ENCODE measurements around the gene SYT17. TPM values are rescaled to one million over a fixed set of nuclear protein-coding genes. Genes with fewer than 3 reads are reported as not detected.

The SYT17 gene
- total and polyA plus RNA-seq, 2 experiments from 2014 or later, result 0.32 to 1.5 TPM

DNA sequence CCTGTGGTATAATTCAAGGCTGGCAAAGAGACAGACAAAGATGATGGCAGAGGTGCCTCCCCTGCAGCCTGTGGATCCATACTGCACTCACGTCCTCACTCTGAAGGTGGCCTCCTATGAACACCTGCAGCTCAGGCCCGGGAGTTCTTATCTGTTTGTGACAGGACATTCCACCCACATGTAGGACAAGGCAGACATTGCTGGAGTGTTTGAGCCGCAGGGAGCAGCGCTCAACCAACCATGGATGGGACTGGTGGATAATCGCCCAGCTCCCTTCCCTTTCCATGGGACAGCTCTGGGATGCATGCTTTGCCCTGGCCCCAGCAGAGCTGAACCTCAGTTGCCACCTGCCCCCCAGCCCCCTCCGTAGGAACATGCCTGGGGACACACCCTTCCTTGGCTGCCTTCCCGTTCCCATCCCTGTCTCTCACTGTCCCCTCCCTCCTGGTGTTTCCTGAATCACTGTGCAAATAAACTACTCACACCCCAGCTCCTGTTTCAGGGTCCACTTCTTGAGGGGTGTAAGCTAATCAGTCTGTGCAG lies 32.1 kb upstream of the SYT17 start:
- Histone ChIP-seq H3K9me3 (ENCODE audit: low read depth) (no peaks in the 10 kb centered on the region), H3K27ac (no peak overlapping the region), H3K36me3 (no peaks in the 10 kb centered on the region), H3K27me3 (no peaks in the 10 kb centered on the region), H3K4me1 (ENCODE audit: low read depth) (no peaks in the 10 kb centered on the region), H3K4me3 (no peak overlapping the region)
- DNase-seq (ENCODE audit: low read depth in 1 of 2, low spot score in 1 of 2), result no peak
- TF ChIP-seq, protein P1, sequence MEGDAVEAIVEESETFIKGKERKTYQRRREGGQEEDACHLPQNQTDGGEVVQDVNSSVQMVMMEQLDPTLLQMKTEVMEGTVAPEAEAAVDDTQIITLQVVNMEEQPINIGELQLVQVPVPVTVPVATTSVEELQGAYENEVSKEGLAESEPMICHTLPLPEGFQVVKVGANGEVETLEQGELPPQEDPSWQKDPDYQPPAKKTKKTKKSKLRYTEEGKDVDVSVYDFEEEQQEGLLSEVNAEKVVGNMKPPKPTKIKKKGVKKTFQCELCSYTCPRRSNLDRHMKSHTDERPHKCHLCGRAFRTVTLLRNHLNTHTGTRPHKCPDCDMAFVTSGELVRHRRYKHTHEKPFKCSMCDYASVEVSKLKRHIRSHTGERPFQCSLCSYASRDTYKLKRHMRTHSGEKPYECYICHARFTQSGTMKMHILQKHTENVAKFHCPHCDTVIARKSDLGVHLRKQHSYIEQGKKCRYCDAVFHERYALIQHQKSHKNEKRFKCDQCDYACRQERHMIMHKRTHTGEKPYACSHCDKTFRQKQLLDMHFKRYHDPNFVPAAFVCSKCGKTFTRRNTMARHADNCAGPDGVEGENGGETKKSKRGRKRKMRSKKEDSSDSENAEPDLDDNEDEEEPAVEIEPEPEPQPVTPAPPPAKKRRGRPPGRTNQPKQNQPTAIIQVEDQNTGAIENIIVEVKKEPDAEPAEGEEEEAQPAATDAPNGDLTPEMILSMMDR (IDR thresholded peaks at IDR 0.05; ENCODE audit: low read depth, low read length), result no peak

DNA sequence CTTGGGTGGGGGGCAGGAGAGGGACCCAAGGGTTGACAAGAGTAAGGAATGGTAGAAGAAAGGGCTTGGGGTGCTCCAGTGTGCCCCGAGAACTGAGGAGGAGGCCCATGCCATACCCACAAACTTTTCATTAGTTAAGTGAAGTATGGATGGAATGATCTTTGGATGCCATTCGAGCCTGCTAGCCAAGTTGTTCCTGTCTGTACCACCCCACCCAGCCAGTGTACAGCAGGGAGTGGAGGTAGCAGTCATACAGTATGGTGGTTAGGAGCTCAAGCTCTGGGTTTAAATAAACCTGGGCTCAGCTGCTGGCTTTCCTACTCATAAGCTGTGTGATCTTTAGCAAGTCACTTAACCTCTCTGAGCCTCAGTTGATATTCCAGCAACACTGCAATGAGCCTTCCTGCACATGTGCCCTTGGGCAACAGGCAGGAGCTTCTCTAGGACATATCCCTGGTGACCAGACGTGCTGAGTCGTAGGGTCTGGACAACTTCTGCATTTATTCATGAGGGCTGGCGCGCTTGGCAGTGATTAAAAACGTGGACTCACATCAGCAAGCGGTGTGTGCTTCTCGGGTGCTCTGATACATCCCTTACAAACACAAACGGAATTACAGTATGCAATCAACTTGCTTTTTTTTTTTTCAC lies 31.4 kb upstream of the SYT17 start:
- no peaks in the 10 kb centered on the region for H3K4me1 ChIP-seq (ENCODE audit: low read depth)
- H3K27me3 ChIP-seq, result no peaks in the 10 kb centered on the region
- no peak overlapping the region for H3K4me3 ChIP-seq
- DNase-seq (ENCODE audit: low read depth in 1 of 2, low spot score in 1 of 2), result no peak
- H3K9me3 ChIP-seq (ENCODE audit: low read depth), result no peaks in the 10 kb centered on the region
- H3K27ac ChIP-seq, result no peak overlapping the region
- no peaks in the 10 kb centered on the region for H3K36me3 ChIP-seq
- TF ChIP-seq, protein P1 (IDR thresholded peaks at IDR 0.05; ENCODE audit: low read depth, low read length), result no peak

DNA sequence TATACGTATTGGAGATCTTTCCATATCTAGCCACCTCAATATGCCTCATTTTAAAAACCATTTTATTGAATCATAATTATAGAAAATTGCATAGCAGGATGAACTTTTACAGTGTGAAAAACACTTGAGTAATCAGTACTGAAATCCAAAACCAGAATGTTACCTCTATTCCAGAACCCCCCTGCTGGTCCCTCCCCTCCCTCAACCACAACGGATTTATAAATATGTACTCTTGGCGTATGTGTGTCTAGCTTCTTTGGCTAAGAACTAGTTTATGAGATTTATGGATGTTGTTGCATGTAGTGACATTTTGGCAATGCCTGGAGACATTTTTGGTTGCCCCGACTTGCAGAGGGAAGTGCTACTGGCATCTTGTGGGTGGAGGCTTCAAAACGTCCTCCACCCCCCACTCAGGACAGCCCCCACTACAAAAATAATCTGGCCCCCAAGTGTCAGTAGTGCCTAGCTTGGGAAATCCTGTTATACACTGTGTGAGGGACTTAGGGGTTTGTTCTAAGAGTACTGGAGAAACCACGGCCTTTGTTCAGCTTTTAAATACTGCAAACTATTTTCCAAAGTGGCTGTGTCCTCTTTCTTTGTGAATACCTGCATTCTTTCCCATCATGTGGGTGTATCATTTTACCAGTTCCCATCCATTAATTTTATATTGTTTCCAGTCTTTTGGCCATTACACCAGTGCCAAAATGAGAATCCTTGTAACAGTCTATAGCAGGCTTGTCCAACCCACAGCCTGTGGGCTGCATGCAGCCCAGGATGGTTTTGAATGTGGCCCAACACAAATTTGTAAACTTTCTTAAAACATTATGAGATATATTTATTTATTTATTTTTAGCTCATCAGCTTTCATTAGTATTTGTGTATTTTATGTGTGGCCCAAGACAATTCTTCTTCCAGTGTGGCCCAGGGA lies 30.6 kb upstream of the SYT17 start:
- Histone ChIP-seq H3K4me1 (ENCODE audit: low read depth) (no peaks in the 10 kb centered on the region), H3K9me3 (ENCODE audit: low read depth) (no peaks in the 10 kb centered on the region), H3K36me3 (no peaks in the 10 kb centered on the region), H3K4me3 (no peak overlapping the region), H3K27me3 (no peaks in the 10 kb centered on the region), H3K27ac (no peak overlapping the region)
- TF ChIP-seq, protein P1 (IDR thresholded peaks at IDR 0.05; ENCODE audit: low read depth, low read length), result no peak
- no peak for DNase-seq (ENCODE audit: low read depth in 1 of 2, low spot score in 1 of 2)

DNA sequence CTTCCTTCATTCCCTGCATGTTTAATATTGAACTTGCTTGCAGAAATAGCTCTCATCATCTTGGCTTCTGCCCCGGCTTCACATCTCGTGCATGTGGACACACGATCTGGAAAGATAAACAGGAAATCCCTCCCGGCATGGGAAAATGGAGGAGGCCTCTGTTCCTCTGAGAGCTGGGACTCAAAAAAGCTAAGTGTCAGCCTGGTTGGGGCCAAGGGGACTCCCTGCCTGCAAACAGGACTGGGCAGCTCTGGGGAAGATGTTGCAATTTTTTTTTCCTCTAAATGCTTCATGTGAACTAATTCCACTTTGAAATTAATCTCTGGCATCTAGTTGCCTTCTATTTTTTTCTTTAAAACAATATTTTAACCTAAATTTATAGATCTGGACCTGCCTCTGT lies 29.4 kb upstream of the SYT17 start:
- TF ChIP-seq, protein P1 (IDR thresholded peaks at IDR 0.05; ENCODE audit: low read depth, low read length), result no peak
- H3K27ac ChIP-seq, result no peak overlapping the region
- DNase-seq (ENCODE audit: low read depth in 1 of 2, low spot score in 1 of 2), result peak in 1 of 2 donors; percentile 71

DNA sequence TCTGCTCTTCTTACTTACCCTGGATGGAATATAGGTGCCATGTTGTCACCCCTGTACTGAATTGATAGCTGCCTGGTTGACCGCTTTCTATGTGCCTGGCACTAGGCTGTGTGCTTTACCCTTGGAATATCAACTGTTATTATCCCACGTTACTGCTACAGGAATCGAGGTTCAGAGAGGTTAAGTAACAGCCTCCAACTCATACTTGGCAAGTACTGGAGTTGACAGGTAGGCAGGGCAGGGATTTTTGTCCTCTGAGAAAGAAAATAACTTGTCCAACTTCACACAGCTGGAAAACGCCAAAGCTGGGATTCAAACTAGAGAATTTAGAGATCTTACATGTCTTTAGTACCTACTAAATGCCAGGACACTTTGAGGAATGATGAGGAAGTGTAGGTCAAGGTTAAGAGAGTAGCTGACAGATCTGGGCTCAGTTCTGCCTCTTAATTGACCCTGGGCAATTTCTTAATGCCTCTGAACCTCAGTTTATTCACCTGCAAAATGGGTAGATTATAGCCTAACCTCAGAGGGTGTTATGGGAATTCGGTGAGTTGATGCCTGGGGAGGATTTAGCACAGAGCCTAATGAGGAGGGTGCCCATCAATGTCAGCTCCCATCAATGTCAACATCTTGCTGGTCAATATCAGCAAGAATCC lies 28.5 kb upstream of the SYT17 start:
- Histone ChIP-seq H3K36me3 (no peaks in the 10 kb centered on the region), H3K4me3 (no peak overlapping the region), H3K27me3 (no peaks in the 10 kb centered on the region), H3K9me3 (ENCODE audit: low read depth) (no peaks in the 10 kb centered on the region), H3K27ac (no peak overlapping the region), H3K4me1 (ENCODE audit: low read depth) (no peaks in the 10 kb centered on the region)
- no peak for DNase-seq (ENCODE audit: low read depth in 1 of 2, low spot score in 1 of 2)
- TF ChIP-seq, protein P1 (IDR thresholded peaks at IDR 0.05; ENCODE audit: low read depth, low read length), result no peak

More for the DNA sequence above, 29.4 kb upstream of the SYT17 start:
- H3K9me3 ChIP-seq (ENCODE audit: low read depth), result no peaks in the 10 kb centered on the region
- H3K4me3 ChIP-seq, result no peak overlapping the region
- H3K27me3 ChIP-seq, result no peaks in the 10 kb centered on the region
- H3K36me3 ChIP-seq, result no peaks in the 10 kb centered on the region
- H3K4me1 ChIP-seq (ENCODE audit: low read depth), result no peaks in the 10 kb centered on the region

Data from cardiac muscle cell (in vitro differentiated cells and primary cell).